C4-2B (cell line): Measurements from ENCODE around the gene CHSY3.

Experiments used
- ZFX ChIP-seq: fragments of 450-650 bp; IDR thresholded peaks from 2 replicates; pipeline ENCODE4 v1.6.1; 2017
- TF ChIP-seq, protein P1 (sequence below): fragments of 450-650 bp; conservative IDR thresholded peaks from 2 replicates; pipeline ENCODE4 v1.5.1; 2017; ENCODE audit warnings: mild to moderate bottlenecking

DNA sequence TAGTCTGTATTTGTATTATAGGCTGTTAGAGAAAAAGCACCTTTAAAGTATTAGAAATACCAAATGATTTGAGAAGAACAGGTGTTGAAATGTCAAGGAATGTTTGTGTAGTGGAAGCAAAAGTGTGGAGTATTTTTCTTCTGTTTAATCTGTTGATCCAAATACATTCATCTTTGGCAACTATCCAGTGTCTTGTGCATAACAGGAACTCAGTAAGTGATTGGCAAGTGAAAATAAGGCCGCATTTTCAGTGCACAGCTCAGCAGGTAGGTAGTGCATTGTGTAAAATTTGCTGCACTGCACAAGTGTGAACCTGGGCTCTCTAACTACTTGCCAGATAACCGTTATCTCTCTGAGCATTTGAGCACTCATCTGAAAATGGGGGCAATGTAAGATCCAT, 61.8 kb downstream of the CHSY3 start:
- TF ChIP-seq, protein P1, sequence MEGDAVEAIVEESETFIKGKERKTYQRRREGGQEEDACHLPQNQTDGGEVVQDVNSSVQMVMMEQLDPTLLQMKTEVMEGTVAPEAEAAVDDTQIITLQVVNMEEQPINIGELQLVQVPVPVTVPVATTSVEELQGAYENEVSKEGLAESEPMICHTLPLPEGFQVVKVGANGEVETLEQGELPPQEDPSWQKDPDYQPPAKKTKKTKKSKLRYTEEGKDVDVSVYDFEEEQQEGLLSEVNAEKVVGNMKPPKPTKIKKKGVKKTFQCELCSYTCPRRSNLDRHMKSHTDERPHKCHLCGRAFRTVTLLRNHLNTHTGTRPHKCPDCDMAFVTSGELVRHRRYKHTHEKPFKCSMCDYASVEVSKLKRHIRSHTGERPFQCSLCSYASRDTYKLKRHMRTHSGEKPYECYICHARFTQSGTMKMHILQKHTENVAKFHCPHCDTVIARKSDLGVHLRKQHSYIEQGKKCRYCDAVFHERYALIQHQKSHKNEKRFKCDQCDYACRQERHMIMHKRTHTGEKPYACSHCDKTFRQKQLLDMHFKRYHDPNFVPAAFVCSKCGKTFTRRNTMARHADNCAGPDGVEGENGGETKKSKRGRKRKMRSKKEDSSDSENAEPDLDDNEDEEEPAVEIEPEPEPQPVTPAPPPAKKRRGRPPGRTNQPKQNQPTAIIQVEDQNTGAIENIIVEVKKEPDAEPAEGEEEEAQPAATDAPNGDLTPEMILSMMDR: no peak
- TF ChIP-seq ZFX: no peak
